PC-9 (cell line): ENCODE measurements around the gene EYA2. TPM values are rescaled to one million over a fixed set of nuclear protein-coding genes. Genes with fewer than 3 reads are reported as not detected.

Source experiments
- BruUV-seq: library from RNA; stranded (reverse); fragments of 400-500 nt; replicated peaks from 2 replicates; lab custom pipeline; 2021; lab: Mats Ljungman, UMichigan
- CTCF ChIA-PET: fragments of 300-600 bp; sonication (Branson Sonifier 250); formaldehyde crosslinking; loops from one replicate; lab custom pipeline; 2022; ENCODE audit warnings: antibody characterized with exemption; lab: Charles Lee
- POLR2A ChIA-PET: fragments of 300-600 bp; sonication (Branson Sonifier 250); formaldehyde crosslinking; loops from one replicate; lab custom pipeline; 2022; ENCODE audit warnings: antibody characterized with exemption; ENCODE audit not compliant: unreplicated experiment; lab: Charles Lee
- DNase-seq, 2 experiments: peaks; one replicate each; pipeline versions ENCODE4 v3.0.0 to v3.0.0-alpha.2; 2015 to 2022; ENCODE audit warnings: mixed read lengths in 1 of 2
- H2AFZ ChIP-seq: fragments of 200-600 bp; sonication (generic); 2 replicates; pipeline ENCODE4 v1.8.1; 2017; ENCODE audit warnings: antibody characterized with exemption
- H3F3A ChIP-seq: fragments of 200-600 bp; sonication (generic); 2 replicates; pipeline ENCODE4 v1.8.1; 2017; ENCODE audit warnings: antibody characterized with exemption, mild to moderate bottlenecking, low read depth; ENCODE audit not compliant: insufficient read depth
- H3K27ac ChIP-seq: fragments of 200-600 bp; sonication (generic); 2 replicates; pipeline ENCODE4 v1.6.1; 2016; ENCODE audit warnings: mixed run types
- H3K27me3 ChIP-seq: fragments of 200-600 bp; sonication (generic); 2 replicates; pipeline ENCODE4 v1.6.1; 2016; ENCODE audit warnings: low read depth, mixed run types; ENCODE audit not compliant: insufficient read depth
- H3K36me3 ChIP-seq: fragments of 200-600 bp; sonication (generic); 2 replicates; pipeline ENCODE4 v1.6.1; 2016; ENCODE audit warnings: low read depth, mixed run types
- H3K4me1 ChIP-seq: fragments of 200-600 bp; sonication (generic); replicated peaks from 2 replicates; pipeline ENCODE4 v1.6.1; 2016; ENCODE audit warnings: mixed run types; ENCODE audit not compliant: insufficient read depth
- H3K4me2 ChIP-seq: fragments of 200-600 bp; sonication (generic); 2 replicates; pipeline ENCODE4 v1.6.1; 2017; ENCODE audit warnings: mixed run types
- H3K4me3 ChIP-seq: fragments of 200-600 bp; sonication (generic); 2 replicates; pipeline ENCODE4 v1.6.1; 2016; ENCODE audit warnings: mixed run types
- H3K79me2 ChIP-seq: fragments of 200-600 bp; sonication (generic); 2 replicates; pipeline ENCODE4 v1.6.1; 2017; ENCODE audit warnings: low read depth, mixed run types
- H3K9me2 ChIP-seq: fragments of 200-600 bp; sonication (generic); 2 replicates; pipeline ENCODE4 v1.8.1; 2017; ENCODE audit warnings: mild to moderate bottlenecking; ENCODE audit not compliant: insufficient read depth
- H3K9me3 ChIP-seq: fragments of 200-600 bp; sonication (generic); 2 replicates; pipeline ENCODE4 v1.8.1; 2016; ENCODE audit warnings: low read depth; ENCODE audit not compliant: insufficient read depth
- H4K20me1 ChIP-seq: fragments of 200-600 bp; sonication (generic); 2 replicates; pipeline ENCODE4 v1.8.1; 2017; ENCODE audit not compliant: insufficient read depth
- CTCF ChIP-seq: fragments of 200-600 bp; sonication (generic); conservative IDR thresholded peaks from 2 replicates; pipeline ENCODE4 v1.6.1; 2017; ENCODE audit warnings: mixed run types, antibody characterized with exemption, mild to moderate bottlenecking, moderate library complexity
- EZH2 ChIP-seq: fragments of 200-600 bp; sonication (generic); IDR thresholded peaks from 2 replicates; pipeline ENCODE4 v1.8.0; 2017; ENCODE audit warnings: antibody characterized with exemption, low read depth
- intact Hi-C: fragments of 100-400 bp; cut with micrococcal nuclease; formaldehyde crosslinking; loops from one replicate; pipeline ENCODE4 v1.10.0; 2022; ENCODE audit not compliant: unreplicated experiment
- total RNA-seq: library from RNA; stranded (reverse); gene quantifications from 2 replicates; pipeline ENCODE4 v1.2.3, GENCODE V29; 2021

EYA2 gene
- total RNA-seq, 1 experiment from 2014 or later: not detected

DNA sequence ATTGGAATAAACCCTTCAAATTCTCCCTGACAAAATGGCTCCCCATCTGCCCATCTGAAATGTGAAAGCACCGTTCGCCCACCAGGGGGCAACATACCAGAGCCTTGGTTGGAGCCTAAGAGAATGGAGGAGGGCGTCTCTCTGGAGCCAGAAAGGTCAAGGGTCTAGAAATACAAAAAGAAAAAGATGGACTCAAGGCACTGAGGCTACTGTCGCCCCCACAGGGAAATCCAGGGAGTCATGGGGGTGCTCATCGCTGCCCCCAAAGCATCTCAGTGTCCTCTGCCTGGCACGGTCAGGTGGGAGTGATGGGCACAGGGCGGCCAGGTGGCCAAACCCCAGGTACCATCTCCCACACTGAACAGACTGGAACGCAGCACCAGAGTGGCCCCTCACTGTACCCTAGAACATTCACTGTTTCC lies 325.5 kb downstream of the EYA2 start:
- Histone ChIP-seq H3K9me3 (no peaks in the 10 kb centered on the region), H4K20me1 (peaks cover 19% of the 10 kb centered on the region), H3K36me3 (peaks cover 78% of the 10 kb centered on the region), H3K79me2 (no peaks in the 10 kb centered on the region), H3K4me2 (no peak overlapping the region), H3K27me3 (no peaks in the 10 kb centered on the region), H3F3A (peaks cover 32% of the 10 kb centered on the region), H3K27ac (no peak overlapping the region), H3K4me3 (no peak overlapping the region), H2AFZ (no peak overlapping the region), H3K4me1 (no peaks in the 10 kb centered on the region), H3K9me2 (no peaks in the 10 kb centered on the region)
- peak in 1 of 2 experiments; percentile 25 for DNase-seq
- peak; percentile 82 for TF ChIP-seq CTCF
- no peak for TF ChIP-seq EZH2
- intact Hi-C loops: no loop called here
- ChIA-PET CTCF (interaction anchor here (1.1 kb wide), 1 partner anchor 468 kb away, joined by 4 read pairs; no protein-coding TSS in a partner anchor), POLR2A (no interaction called here)
- no TSS peak for BruUV-seq

- H3K9me2 ChIP-seq: no peaks in the 10 kb centered on the region
- intact Hi-C loops: no loop called here
- H3K4me1 ChIP-seq: no peaks in the 10 kb centered on the region
- H3K36me3 ChIP-seq: peaks cover 73% of the 10 kb centered on the region
- H3K79me2 ChIP-seq: no peaks in the 10 kb centered on the region
- H4K20me1 ChIP-seq: peaks cover 14% of the 10 kb centered on the region
- no peak overlapping the region for H3K27ac ChIP-seq
- H3K4me2 ChIP-seq: no peak overlapping the region
- no peak for TF ChIP-seq EZH2
- no peak for TF ChIP-seq CTCF
- DNase-seq: no peak
- no peak overlapping the region for H2AFZ ChIP-seq
- H3K4me3 ChIP-seq: no peak overlapping the region
- H3K9me3 ChIP-seq: no peaks in the 10 kb centered on the region
- H3K27me3 ChIP-seq: no peaks in the 10 kb centered on the region
- BruUV-seq: no TSS peak
- ChIA-PET POLR2A (no interaction called here), CTCF (no interaction called here)
- peaks cover 29% of the 10 kb centered on the region for H3F3A ChIP-seq
Observed at GRCh38 chr20:47221036-47221625, 326.5 kb downstream of the EYA2 start.

DNA sequence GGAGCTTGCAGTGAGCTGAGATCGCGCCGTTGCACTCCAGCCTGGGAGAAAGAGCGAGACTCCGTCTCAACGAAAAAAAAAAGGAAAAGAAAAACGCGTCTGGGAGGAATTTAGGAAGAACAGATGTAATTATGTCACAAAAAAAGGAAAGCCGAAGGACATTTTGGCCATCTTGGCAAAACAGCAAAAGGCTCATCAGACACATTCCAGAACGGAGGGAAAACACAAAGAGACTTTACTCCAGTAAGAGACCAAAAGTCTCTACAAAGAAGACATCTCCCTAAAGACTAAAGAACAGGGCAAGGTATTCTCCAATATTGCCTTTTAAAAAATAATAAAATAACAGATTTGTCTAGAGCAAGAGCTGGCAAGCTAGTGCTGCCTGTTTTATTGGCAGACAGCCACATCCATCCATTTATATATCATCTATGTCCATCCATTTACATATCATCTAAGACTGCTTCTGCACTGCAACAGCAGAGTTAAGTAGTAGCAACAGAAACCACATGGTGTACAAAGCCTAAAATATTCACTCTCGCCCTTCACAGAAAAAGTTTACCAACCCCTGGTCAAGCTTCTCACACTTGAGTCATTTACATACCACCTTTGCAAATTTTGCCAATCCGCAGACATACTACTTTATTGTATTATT lies 328.0 kb downstream of the EYA2 start:
- ChIA-PET POLR2A (no interaction called here), CTCF (interaction anchor here (0.7 kb wide), 1 partner anchor 21 kb away, joined by 7 read pairs; no protein-coding TSS in a partner anchor)
- no TSS peak for BruUV-seq
- no peak for DNase-seq
- peaks cover 16% of the 10 kb centered on the region for H4K20me1 ChIP-seq
- no peaks in the 10 kb centered on the region for H3K27me3 ChIP-seq
- peaks cover 76% of the 10 kb centered on the region for H3K36me3 ChIP-seq
- no peaks in the 10 kb centered on the region for H3K9me2 ChIP-seq
- H3F3A ChIP-seq: peaks cover 36% of the 10 kb centered on the region
- no peak overlapping the region for H3K4me2 ChIP-seq
- no peaks in the 10 kb centered on the region for H3K9me3 ChIP-seq
- no peaks in the 10 kb centered on the region for H3K79me2 ChIP-seq
- H3K4me1 ChIP-seq: no peaks in the 10 kb centered on the region
- H2AFZ ChIP-seq: no peak overlapping the region
- H3K4me3 ChIP-seq: no peak overlapping the region
- intact Hi-C loops: no loop called here
- no peak for TF ChIP-seq CTCF
- no peak overlapping the region for H3K27ac ChIP-seq
